Upper lobe of right lung (tissue), 1 donor: ENCODE results near the gene MGLL. TPM values are rescaled to one million over a fixed set of nuclear protein-coding genes. Genes with fewer than 3 reads are reported as not detected.

Source experiments
- ATAC-seq: fragments of 200-7000 bp; cut with Tn5 transposase; one replicate; pipeline ENCODE4 v1.9.1; 2020; ENCODE audit warnings: mild to moderate bottlenecking, moderate library complexity
- DNase-seq: peaks from one replicate; pipeline ENCODE4 v3.0.0-alpha.2; 2020
- H3K27ac ChIP-seq: fragments of 200-600 bp; one replicate; pipeline ENCODE4 v1.8.0; 2022
- H3K27me3 ChIP-seq: fragments of 200-600 bp; one replicate; pipeline ENCODE4 v1.8.0; 2022; ENCODE audit warnings: mild to moderate bottlenecking
- H3K36me3 ChIP-seq: fragments of 200-600 bp; one replicate; pipeline ENCODE4 v1.8.0; 2022
- H3K4me1 ChIP-seq: fragments of 200-600 bp; one replicate; pipeline ENCODE4 v1.8.0; 2022
- H3K4me3 ChIP-seq: fragments of 200-600 bp; one replicate; pipeline ENCODE4 v1.8.0; 2022; ENCODE audit warnings: mild to moderate bottlenecking
- H3K9me3 ChIP-seq: fragments of 200-600 bp; one replicate; pipeline ENCODE4 v1.8.0; 2022
- CTCF ChIP-seq: fragments of 200-600 bp; IDR thresholded peaks from one replicate; pipeline ENCODE4 v1.8.0; 2022; ENCODE audit warnings: antibody characterized with exemption
- intact Hi-C: fragments of 100-400 bp; cut with DNase I; formaldehyde crosslinking; loops from one replicate; pipeline ENCODE4 v1.11.0; 2022
- total RNA-seq: library from RNA; stranded (reverse); fragmentation: NEBNext Ultra II Directional; extraction: Animal tissue kit (Norgen Biotek cat#: 25700); gene quantifications from one replicate; pipeline ENCODE4 v1.2.1, GENCODE V29; 2021
- donor health status: DM: no; HTN: yes; CAD: no; lungs with severe emphysema.

Gene MGLL
- total RNA-seq, 1 donor from 2014 or later, result 194 TPM

GRCh38 chr3:127860211-127860696 is 37.9 kb upstream of the MGLL start:
- ATAC-seq (no peak), DNase-seq (no peak)
- intact Hi-C loops, result no loop called here
- no peak for TF ChIP-seq CTCF
- no peak overlapping the region for H3K4me3 ChIP-seq
- no peaks in the 10 kb centered on the region for H3K9me3 ChIP-seq
- H3K4me1 ChIP-seq, result no peaks in the 10 kb centered on the region
- no peak overlapping the region for H3K27ac ChIP-seq
- H3K27me3 ChIP-seq, result no peaks in the 10 kb centered on the region
- no peaks in the 10 kb centered on the region for H3K36me3 ChIP-seq

DNA sequence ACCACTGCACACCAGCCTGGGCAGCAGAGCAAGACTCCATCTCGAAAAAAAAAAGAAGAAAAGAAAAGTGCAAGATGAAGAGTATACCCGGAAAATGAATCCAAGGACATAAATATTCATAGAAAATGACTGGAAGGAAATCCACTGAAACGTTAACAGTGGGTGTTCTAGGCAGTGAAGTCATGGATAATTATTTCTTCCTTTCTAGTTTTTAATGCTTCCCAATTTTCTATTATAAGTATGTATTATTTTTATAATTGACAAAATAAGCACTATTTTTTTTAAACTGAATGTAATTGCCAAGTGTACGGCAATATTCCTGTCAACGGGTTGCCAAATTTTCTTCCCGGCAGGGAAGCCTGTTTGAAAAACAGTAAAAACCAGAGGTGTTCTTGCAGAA is 37.4 kb upstream of the MGLL start:
- Histone ChIP-seq H3K4me3 (no peak overlapping the region), H3K4me1 (no peaks in the 10 kb centered on the region), H3K36me3 (no peaks in the 10 kb centered on the region), H3K27ac (no peak overlapping the region), H3K27me3 (no peaks in the 10 kb centered on the region), H3K9me3 (no peaks in the 10 kb centered on the region)
- TF ChIP-seq CTCF, result no peak
- ATAC-seq, result no peak
- intact Hi-C loops, result no loop called here
- DNase-seq, result no peak

GRCh38 chr3:127858937-127859336 is 36.6 kb upstream of the MGLL start:
- Histone ChIP-seq H3K4me1 (no peaks in the 10 kb centered on the region), H3K27me3 (no peaks in the 10 kb centered on the region), H3K9me3 (no peaks in the 10 kb centered on the region), H3K36me3 (no peaks in the 10 kb centered on the region), H3K27ac (no peak overlapping the region), H3K4me3 (no peak overlapping the region)
- no peak for TF ChIP-seq CTCF
- DNase-seq, result no peak
- intact Hi-C loops, result no loop called here
- no peak for ATAC-seq

DNA sequence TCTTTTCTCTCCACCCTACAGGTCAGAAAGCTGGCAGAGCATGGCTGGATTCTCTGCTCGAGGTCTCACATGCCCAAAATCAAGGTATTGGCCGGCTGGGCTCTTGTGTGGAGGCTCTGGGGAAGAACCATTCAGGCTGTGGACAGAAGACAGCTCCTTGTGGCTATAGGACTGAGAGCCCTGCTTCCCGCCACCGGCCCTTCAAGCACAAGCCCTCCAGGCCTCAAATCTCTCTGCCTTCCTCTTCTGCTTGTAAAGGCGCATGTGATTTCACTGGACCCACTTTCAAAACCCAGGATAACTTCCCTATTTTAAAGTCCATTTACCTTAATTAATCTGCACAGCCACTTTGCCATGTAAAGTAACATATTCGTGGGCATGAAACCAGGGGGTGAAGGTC is 36.2 kb upstream of the MGLL start:
- H3K36me3 ChIP-seq, result no peaks in the 10 kb centered on the region

DNA sequence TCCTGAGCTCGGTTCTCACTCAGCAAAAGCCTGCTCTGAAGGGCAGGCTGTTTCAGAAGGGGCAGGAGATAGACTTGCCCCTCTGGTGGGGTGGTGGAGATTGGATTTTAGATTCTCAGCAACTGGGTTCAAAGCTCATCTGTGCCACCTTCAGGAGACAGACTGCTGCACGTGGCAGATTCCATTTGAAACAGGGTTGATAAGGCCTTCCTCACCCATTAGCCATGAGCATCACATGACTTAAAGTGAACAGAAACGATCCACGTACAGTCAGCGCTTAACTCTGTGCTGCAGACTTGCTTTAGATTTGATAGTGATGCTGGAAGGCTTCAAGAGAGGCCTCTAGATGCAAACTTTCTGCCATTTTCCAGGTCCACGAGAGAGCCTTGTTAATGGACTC is 35.0 kb upstream of the MGLL start:
- Histone ChIP-seq H3K36me3 (no peaks in the 10 kb centered on the region), H3K4me1 (no peaks in the 10 kb centered on the region), H3K27me3 (no peaks in the 10 kb centered on the region), H3K4me3 (no peak overlapping the region), H3K9me3 (no peaks in the 10 kb centered on the region), H3K27ac (no peak overlapping the region)
- no peak for DNase-seq
- no peak for ATAC-seq
- no peak for TF ChIP-seq CTCF
- intact Hi-C loops, result no loop called here

More for the DNA sequence above, 36.2 kb upstream of the MGLL start:
- ATAC-seq (no peak), DNase-seq (no peak)
- H3K9me3 ChIP-seq, result no peaks in the 10 kb centered on the region
- H3K27me3 ChIP-seq, result no peaks in the 10 kb centered on the region
- intact Hi-C loops, result no loop called here
- no peak for TF ChIP-seq CTCF
- no peak overlapping the region for H3K4me3 ChIP-seq
- H3K4me1 ChIP-seq, result no peaks in the 10 kb centered on the region
- no peak overlapping the region for H3K27ac ChIP-seq

- H3K27me3 ChIP-seq, result no peaks in the 10 kb centered on the region
- no peak overlapping the region for H3K27ac ChIP-seq
- DNase-seq (no peak), ATAC-seq (no peak)
- intact Hi-C loops, result no loop called here
- H3K4me1 ChIP-seq, result no peaks in the 10 kb centered on the region
- H3K9me3 ChIP-seq, result no peaks in the 10 kb centered on the region
- no peak overlapping the region for H3K4me3 ChIP-seq
- no peak for TF ChIP-seq CTCF
- no peaks in the 10 kb centered on the region for H3K36me3 ChIP-seq
Measured at GRCh38 chr3:127856801-127857200, 34.5 kb upstream of the MGLL start.
